HCT116 (cell line): ENCODE results near the gene SLFN12L. TPM values are rescaled to one million over a fixed set of nuclear protein-coding genes. Genes with fewer than 3 reads are reported as not detected.

Source experiments
- ATAC-seq: fragments of 200-7000 bp; cut with Tn5 transposase; 2 replicates; pipeline ENCODE4 v1.9.1; 2020; ENCODE audit warnings: mild to moderate bottlenecking, moderate library complexity
- BruUV-seq: library from RNA; stranded (reverse); fragments of 400-500 nt; replicated peaks from 2 replicates; lab custom pipeline; 2021; lab: Mats Ljungman, UMichigan
- CTCF ChIA-PET: fragments of 300-600 bp; sonication (Branson Sonifier 250); formaldehyde crosslinking; loops from one replicate; lab custom pipeline; 2021; ENCODE audit warnings: antibody characterized with exemption; lab: Charles Lee
- POLR2A ChIA-PET: fragments of 300-600, 350-600 bp; sonication (Branson Sonifier 250); formaldehyde crosslinking; loops from one replicate; lab custom pipeline; 2021; ENCODE audit warnings: antibody characterized with exemption; lab: Charles Lee
- RAD21 ChIA-PET, 2 experiments: fragments of 300-600 bp; sonication (Branson Sonifier 250); formaldehyde crosslinking; loops; one replicate each; lab custom pipeline; 2023; ENCODE audit warnings: low total read pairs in 2 of 2; ENCODE audit not compliant: uncharacterized antibody in 2 of 2, unreplicated experiment in 2 of 2, low non-redundant PET in 1 of 2; lab: Charles Lee
- DNase-seq: peaks from one replicate; pipeline ENCODE4 v3.0.0-alpha.2; 2010; ENCODE audit warnings: low read depth, low spot score
- H2AFZ ChIP-seq: fragments of 200-600 bp; shearing (Covaris generic), sonication (generic); 2 replicates; pipeline ENCODE4 v1.6.1; 2017; ENCODE audit warnings: low read depth, mixed run types, mixed read lengths, antibody characterized with exemption, low read length; ENCODE audit not compliant: poor library complexity, severe bottlenecking
- H3K27ac ChIP-seq: 2 replicates; pipeline ENCODE4 v1.5.1; 2012; ENCODE audit warnings: low read depth, low read length
- H3K27me3 ChIP-seq: fragments of 200-600 bp; sonication (generic); 2 replicates; pipeline ENCODE4 v1.6.1; 2016; ENCODE audit warnings: mixed run types, low read length, mixed read lengths; ENCODE audit not compliant: insufficient read depth
- H3K36me3 ChIP-seq, 2 experiments: fragments of 200-500 bp in 1 of 2; fragments of 200-600 bp in 1 of 2; sonication (Bioruptor generic) in 1 of 2; sonication (generic) in 1 of 2; 2 replicates each; pipeline versions ENCODE4 v1.5.1 to v1.6.1; 2014 to 2016; ENCODE audit warnings: low read length in 2 of 2, inconsistent platforms in 1 of 2, mixed read lengths in 1 of 2, mixed run types in 1 of 2; ENCODE audit not compliant: insufficient read depth in 2 of 2, control insufficient read depth in 1 of 2
- H3K4me1 ChIP-seq, 2 experiments: fragments of 200-600 bp in 1 of 2; sonication (generic) in 1 of 2; 2 replicates each; pipeline versions ENCODE4 v1.5.1 to v1.6.1; 2012 to 2017; ENCODE audit warnings: low read length in 2 of 2, inconsistent platforms in 1 of 2, mild to moderate bottlenecking in 1 of 2, mixed read lengths in 1 of 2, mixed run types in 1 of 2, moderate library complexity in 1 of 2; ENCODE audit not compliant: insufficient read depth in 2 of 2, control insufficient read depth in 1 of 2
- H3K4me2 ChIP-seq: fragments of 200-600 bp; sonication (generic); 2 replicates; pipeline ENCODE4 v1.6.1; 2017; ENCODE audit warnings: mixed run types, low read length, mixed read lengths
- H3K4me3 ChIP-seq, 2 experiments: fragments of 200-600 bp in 1 of 2; sonication (generic) in 1 of 2; replicated peaks in 1 of 2; 2 replicates each; pipeline ENCODE4 v1.5.1; 2011 to 2016; ENCODE audit warnings: low read length in 2 of 2, control low read depth in 1 of 2, low read depth in 1 of 2, mild to moderate bottlenecking in 1 of 2, mixed read lengths in 1 of 2, mixed run types in 1 of 2
- H3K79me2 ChIP-seq: fragments of 200-600 bp; sonication (generic); 2 replicates; pipeline ENCODE4 v1.6.1; 2017; ENCODE audit warnings: mild to moderate bottlenecking, mixed run types, low read length, moderate library complexity, mixed read lengths; ENCODE audit not compliant: insufficient read depth
- H3K9ac ChIP-seq: fragments of 200-600 bp; sonication (generic); 2 replicates; pipeline ENCODE4 v1.6.1; 2016; ENCODE audit warnings: low read length, mixed read lengths
- H3K9me2 ChIP-seq: fragments of 200-600 bp; sonication (generic), shearing (Covaris generic); 2 replicates; pipeline ENCODE4 v1.6.1; 2017; ENCODE audit warnings: mixed run types, mild to moderate bottlenecking, moderate library complexity; ENCODE audit not compliant: insufficient read depth
- H3K9me3 ChIP-seq, 2 experiments: fragments of 200-500 bp in 1 of 2; fragments of 200-600 bp in 1 of 2; sonication (Bioruptor generic) in 1 of 2; sonication (generic) in 1 of 2; 2 replicates each; pipeline ENCODE4 v1.6.1; 2014 to 2017; ENCODE audit warnings: low read length in 2 of 2, mixed read lengths in 2 of 2, inconsistent platforms in 1 of 2, low read depth in 1 of 2, mild to moderate bottlenecking in 1 of 2, mixed run types in 1 of 2, moderate library complexity in 1 of 2; ENCODE audit not compliant: control insufficient read depth in 1 of 2, insufficient read depth in 1 of 2
- H4K20me1 ChIP-seq: fragments of 200-600 bp; sonication (generic), shearing (Covaris generic); 2 replicates; pipeline ENCODE4 v1.6.1; 2017; ENCODE audit warnings: mixed run types, mild to moderate bottlenecking, moderate library complexity; ENCODE audit not compliant: insufficient read depth
- ATF3 ChIP-seq: IDR thresholded peaks from 2 replicates; pipeline ENCODE4 v1.6.1; 2012
- CTCF ChIP-seq, 3 experiments: fragments of 200-600 bp in 1 of 3; sonication (generic) in 1 of 3; IDR thresholded peaks in 2 of 3; conservative IDR thresholded peaks in 1 of 3; 2 replicates each; pipeline ENCODE4 v1.5.1; 2012 to 2017; ENCODE audit warnings: low read depth in 2 of 3, low read length in 2 of 3, antibody characterized with exemption in 1 of 3, borderline replicate concordance in 1 of 3, control low read depth in 1 of 3, mild to moderate bottlenecking in 1 of 3, mixed read lengths in 1 of 3, mixed run types in 1 of 3, moderate library complexity in 1 of 3; ENCODE audit not compliant: insufficient read depth in 1 of 3
- EGR1 ChIP-seq: IDR thresholded peaks from 2 replicates; pipeline ENCODE4 v1.6.1; 2012; ENCODE audit warnings: low read depth
- ELF1 ChIP-seq: IDR thresholded peaks from 2 replicates; pipeline ENCODE4 v1.6.1; 2012; ENCODE audit warnings: low read depth, borderline replicate concordance
- EZH2 ChIP-seq: fragments of 200-600 bp; sonication (generic); IDR thresholded peaks from 2 replicates; pipeline ENCODE4 v1.6.1; 2017; ENCODE audit warnings: antibody characterized with exemption, mixed run types
- EZH2phosphoT487 ChIP-seq: fragments of 200-600 bp; IDR thresholded peaks from 2 replicates; pipeline ENCODE4 v1.6.1; 2018; ENCODE audit warnings: antibody characterized with exemption, borderline replicate concordance
- FOSL1 ChIP-seq: IDR thresholded peaks from 2 replicates; pipeline ENCODE4 v1.6.1; 2012; ENCODE audit warnings: low read depth
- MAX ChIP-seq: IDR thresholded peaks from 2 replicates; pipeline ENCODE4 v1.6.1; 2012
- POLR2A ChIP-seq: IDR thresholded peaks from 2 replicates; pipeline ENCODE4 v1.7.0; 2011; ENCODE audit warnings: borderline replicate concordance; ENCODE audit not compliant: insufficient read depth, insufficient read length; ENCODE audit errors: extremely low read depth
- POLR2AphosphoS5 ChIP-seq: IDR thresholded peaks from 2 replicates; pipeline ENCODE4 v1.6.1; 2011; ENCODE audit warnings: mild to moderate bottlenecking, low read depth, low read length, moderate library complexity
- RAD21 ChIP-seq: IDR thresholded peaks from 2 replicates; pipeline ENCODE4 v1.6.1; 2012; ENCODE audit warnings: low read depth, mild to moderate bottlenecking
- REST ChIP-seq: IDR thresholded peaks from 2 replicates; pipeline ENCODE4 v1.6.1; 2012; ENCODE audit warnings: low read depth
- SP1 ChIP-seq: IDR thresholded peaks from 2 replicates; pipeline ENCODE4 v1.6.1; 2012; ENCODE audit warnings: low read depth
- SRF ChIP-seq: IDR thresholded peaks from 2 replicates; pipeline ENCODE4 v1.6.1; 2012; ENCODE audit warnings: low read depth
- TCF7L2 ChIP-seq: IDR thresholded peaks from 2 replicates; pipeline ENCODE4 v1.7.0; 2011; ENCODE audit warnings: borderline replicate concordance, inconsistent platforms; ENCODE audit not compliant: insufficient read depth, insufficient read length; ENCODE audit errors: extremely low read depth
- YY1 ChIP-seq: IDR thresholded peaks from 2 replicates; pipeline ENCODE4 v1.6.1; 2011; ENCODE audit warnings: low read length, low read depth, moderate library complexity, mild to moderate bottlenecking; ENCODE audit not compliant: insufficient replicate concordance; ENCODE audit errors: extremely low read depth
- ZBTB33 ChIP-seq: IDR thresholded peaks from 2 replicates; pipeline ENCODE4 v1.6.1; 2011; ENCODE audit warnings: mild to moderate bottlenecking, low read length, moderate library complexity; ENCODE audit not compliant: insufficient replicate concordance; ENCODE audit errors: extremely low read depth
- ZNF274 ChIP-seq: fragments of 200-500 bp; sonication (Bioruptor generic); IDR thresholded peaks from 2 replicates; pipeline ENCODE4 v1.6.1; 2014; ENCODE audit warnings: mild to moderate bottlenecking, low read depth, low read length, inconsistent platforms
- intact Hi-C: fragments of 100-400 bp; cut with micrococcal nuclease; formaldehyde crosslinking; loops from 2 replicates; pipeline ENCODE4 v1.10.0; 2022
- total RNA-seq: library from RNA; stranded (reverse); gene quantifications from one replicate; pipeline ENCODE4 v1.2.1, GENCODE V29; 2021; ENCODE audit not compliant: unreplicated experiment

The SLFN12L gene
- total RNA-seq, 1 experiment from 2014 or later, result 0.17 TPM

- ChIA-PET RAD21 (no interaction called here), CTCF (no interaction called here), POLR2A (no interaction called here)
- peaks cover 48% of the 10 kb centered on the region for H3K27me3 ChIP-seq
- H3K4me2 ChIP-seq, result no peak overlapping the region
- H3K9me3 ChIP-seq, result no peaks in the 10 kb centered on the region
- ATAC-seq, result no peak
- no peak overlapping the region for H3K27ac ChIP-seq
- no peaks in the 10 kb centered on the region for H3K4me1 ChIP-seq
- H3K9ac ChIP-seq, result no peak overlapping the region
- H4K20me1 ChIP-seq, result no peaks in the 10 kb centered on the region
- no peaks in the 10 kb centered on the region for H3K36me3 ChIP-seq
- intact Hi-C loops, result no loop called here
- no peaks in the 10 kb centered on the region for H3K9me2 ChIP-seq
- no peaks in the 10 kb centered on the region for H3K79me2 ChIP-seq
- H3K4me3 ChIP-seq, result no peak overlapping the region
- BruUV-seq, result no TSS peak
- TF ChIP-seq CTCF (IDR thresholded peaks at IDR 0.05 in 2 of 3, conservative IDR thresholded peaks at IDR 0.05 in 1 of 3; ENCODE audit: borderline replicate concordance in 1 of 3, insufficient read depth in 1 of 3, low read depth in 2 of 3, low read length in 2 of 3), result no peak
- no peak for TF ChIP-seq POLR2AphosphoS5
- no peak for TF ChIP-seq ZBTB33
- no peak for TF ChIP-seq FOSL1
- no peak for TF ChIP-seq SP1
- no peak for TF ChIP-seq REST
- no peak for TF ChIP-seq ELF1
- no peak for TF ChIP-seq ZNF274
- no peak for TF ChIP-seq EZH2
- no peak for TF ChIP-seq RAD21
- TF ChIP-seq EZH2phosphoT487, result no peak
- no peak for TF ChIP-seq ATF3
- TF ChIP-seq MAX, result no peak
- no peak for TF ChIP-seq YY1
- no peak for TF ChIP-seq SRF
- TF ChIP-seq EGR1, result no peak
- TF ChIP-seq POLR2A, result no peak
- TF ChIP-seq TCF7L2, result no peak
- DNase-seq, result no peak
- no peak overlapping the region for H2AFZ ChIP-seq
These were observed 60.2 kb downstream of the SLFN12L start for GRCh38 chr17:35477248-35477647.
